Measurements from ENCODE around the gene GPR17.

DNA sequence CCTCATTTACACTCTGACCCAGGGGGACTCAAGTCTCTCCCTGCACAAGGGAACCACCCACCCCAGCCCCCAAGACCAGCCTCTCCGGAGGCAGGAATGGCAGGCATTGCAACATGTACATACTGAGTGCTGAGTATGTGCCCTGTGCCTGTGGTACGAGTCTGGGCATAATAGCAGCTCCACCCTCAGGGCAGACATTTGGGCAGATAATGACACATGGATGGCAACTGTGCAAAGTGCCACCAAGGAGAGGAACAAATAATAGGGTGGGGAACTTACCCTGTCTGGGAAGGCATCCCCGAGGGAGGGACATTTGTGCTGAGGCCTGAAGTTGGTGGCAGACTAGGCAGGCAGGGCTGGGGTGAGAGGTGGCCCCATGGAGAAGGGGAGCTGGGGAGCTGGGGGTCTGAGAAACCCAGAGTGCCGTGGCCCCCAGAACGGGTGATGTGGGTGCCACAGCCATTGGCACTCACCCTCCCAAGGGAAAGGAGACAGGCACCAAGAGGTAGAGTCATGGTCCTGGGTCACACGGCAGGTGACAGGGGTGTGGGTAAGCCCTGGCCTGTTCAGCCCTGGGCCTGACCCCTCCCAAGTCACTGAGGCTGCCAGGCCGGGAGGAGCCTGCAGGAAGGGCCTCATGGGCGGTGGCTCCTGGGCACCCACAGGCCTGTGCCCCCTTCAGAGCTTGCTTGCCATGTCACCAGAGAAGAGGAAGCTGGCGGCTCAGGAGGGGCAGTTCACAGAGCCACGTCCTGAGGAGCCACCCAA, 15.7 kb upstream of the GPR17 start:
- TF ChIP-seq CTCF (IDR thresholded peaks at IDR 0.05): no peak
- no peak for TF ChIP-seq EZH2phosphoT487 (IDR thresholded peaks at IDR 0.05)
- no peak for TF ChIP-seq EZH2 (IDR thresholded peaks at IDR 0.05)
